Ovary (tissue), 3 donors: ENCODE results near the gene ATG4A.

Experiments
- EP300 ChIP-seq: sonication (generic); formaldehyde crosslinking; IDR thresholded peaks from one replicate; pipeline ENCODE4 v1.6.1; 2017; ENCODE audit warnings: antibody characterized with exemption
- POLR2A ChIP-seq: fragments of 450-650 bp; IDR thresholded peaks from one replicate; pipeline ENCODE4 v1.6.1; 2017; ENCODE audit warnings: antibody characterized with exemption, mild to moderate bottlenecking, moderate library complexity
- TF ChIP-seq, protein P1 (sequence below), 3 donors: fragments of 450-650 bp in 2 of 3; fragments of 200-600 bp in 1 of 3; IDR thresholded peaks; one replicate each; pipeline versions ENCODE4 v1.5.1 to v1.8.0; 2016 to 2022; ENCODE audit warnings: antibody characterized with exemption in 3 of 3, mild to moderate bottlenecking in 1 of 3
- donor health status: DM: no; HTN: no; CAD: no.

DNA sequence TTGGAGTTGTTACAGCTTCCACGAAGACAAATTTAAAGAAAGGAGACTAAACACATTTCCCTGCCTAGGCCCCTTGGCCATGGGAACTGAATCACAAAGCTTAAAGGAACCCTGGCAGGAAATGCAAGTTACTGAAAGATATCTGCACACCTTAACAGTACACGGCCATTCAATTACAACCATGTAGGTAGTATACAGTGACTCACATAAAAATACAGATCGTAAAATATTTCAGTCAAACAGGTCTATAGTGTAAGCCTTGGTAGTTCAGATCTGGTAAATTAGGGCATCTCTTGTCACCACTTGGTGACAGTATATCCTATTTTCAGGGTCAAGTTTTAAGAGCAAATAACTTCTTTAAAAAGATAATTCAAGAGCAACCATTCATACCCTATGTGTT, 112.0 kb downstream of the ATG4A start:
- TF ChIP-seq, protein P1, sequence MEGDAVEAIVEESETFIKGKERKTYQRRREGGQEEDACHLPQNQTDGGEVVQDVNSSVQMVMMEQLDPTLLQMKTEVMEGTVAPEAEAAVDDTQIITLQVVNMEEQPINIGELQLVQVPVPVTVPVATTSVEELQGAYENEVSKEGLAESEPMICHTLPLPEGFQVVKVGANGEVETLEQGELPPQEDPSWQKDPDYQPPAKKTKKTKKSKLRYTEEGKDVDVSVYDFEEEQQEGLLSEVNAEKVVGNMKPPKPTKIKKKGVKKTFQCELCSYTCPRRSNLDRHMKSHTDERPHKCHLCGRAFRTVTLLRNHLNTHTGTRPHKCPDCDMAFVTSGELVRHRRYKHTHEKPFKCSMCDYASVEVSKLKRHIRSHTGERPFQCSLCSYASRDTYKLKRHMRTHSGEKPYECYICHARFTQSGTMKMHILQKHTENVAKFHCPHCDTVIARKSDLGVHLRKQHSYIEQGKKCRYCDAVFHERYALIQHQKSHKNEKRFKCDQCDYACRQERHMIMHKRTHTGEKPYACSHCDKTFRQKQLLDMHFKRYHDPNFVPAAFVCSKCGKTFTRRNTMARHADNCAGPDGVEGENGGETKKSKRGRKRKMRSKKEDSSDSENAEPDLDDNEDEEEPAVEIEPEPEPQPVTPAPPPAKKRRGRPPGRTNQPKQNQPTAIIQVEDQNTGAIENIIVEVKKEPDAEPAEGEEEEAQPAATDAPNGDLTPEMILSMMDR (IDR thresholded peaks at IDR 0.05): no peak
- TF ChIP-seq POLR2A (no peak), EP300 (no peak)
